ENCODE results near the gene NFKBIL1. TPM values are rescaled to one million over a fixed set of nuclear protein-coding genes. Genes with fewer than 3 reads are reported as not detected.
A peak's percentile ranks its signal among the peaks of the same experiment; 100 is the strongest.

The NFKBIL1 gene
- total and polyA plus RNA-seq, 9 of the 15 experiments (the other 6 are each of a cell fraction or from before 2014, with no cell fraction given): 0.49 to 33.1 (median 7.6) TPM

DNA sequence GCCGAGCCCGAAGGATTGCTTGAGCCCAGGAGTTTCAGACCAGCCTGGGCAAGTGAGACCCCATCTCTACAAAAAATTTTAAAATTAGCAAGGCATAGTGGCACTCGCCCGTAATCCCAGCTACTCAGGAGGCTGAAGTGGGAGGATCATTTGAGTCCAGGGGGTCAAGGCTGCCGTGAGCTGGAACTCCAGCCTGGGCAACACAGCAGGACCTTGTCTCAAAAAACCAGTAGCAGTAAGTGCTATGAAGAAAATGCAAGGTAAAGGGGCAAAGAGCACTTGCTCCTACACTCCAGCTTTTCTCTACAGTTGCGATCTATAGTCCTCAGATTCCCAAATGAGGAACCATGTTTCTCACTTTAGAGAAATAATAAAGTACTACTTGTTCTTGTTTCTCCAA is 3.8 kb upstream of the NFKBIL1 start:
- DNase-seq (ENCODE audit: extremely low read depth in 1 of 4, low spot score in 3 of 4) (no peak), ATAC-seq (no peak), FAIRE-seq (no peak)
- Histone ChIP-seq H3K27me3 (ENCODE audit: control insufficient read depth in 2 of 2, insufficient read depth in 2 of 2, low read length in 2 of 2) (no peaks in the 10 kb centered on the region), H2AFZ (ENCODE audit: low read depth, low read length) (no peak overlapping the region), H3K27ac (ENCODE audit: extremely low read depth, low read depth, low read length) (no peak overlapping the region), H3K9me3 (replicated peaks; ENCODE audit: control insufficient read depth, insufficient read depth, low read depth, low read length) (no peaks in the 10 kb centered on the region), H3K4me2 (ENCODE audit: insufficient read depth, low read length) (no peak overlapping the region), H3K9me1 (ENCODE audit: control insufficient read depth, insufficient read depth, low read length) (peaks cover 15% of the 10 kb centered on the region), H4K20me1 (replicated peaks; ENCODE audit: control insufficient read depth, insufficient read depth, low read length) (peaks cover 24% of the 10 kb centered on the region), H3K79me2 (ENCODE audit: control insufficient read depth, insufficient read depth, low read length) (peaks cover 61% of the 10 kb centered on the region), H3K4me1 (replicated peaks in 1 of 2; ENCODE audit: control insufficient read depth in 2 of 2, insufficient read depth in 2 of 2, low read length in 2 of 2) (peaks cover 16 to 29% of the 10 kb centered on the region in 2 experiments), H3K36me3 (ENCODE audit: control insufficient read depth, insufficient read depth, low read length) (peaks cover 30% of the 10 kb centered on the region), H3K4me3 (no peak overlapping the region), H3K9ac (ENCODE audit: insufficient read depth in 1 of 2, low read depth in 2 of 2, low read length in 2 of 2) (peak overlapping the region in 1 of 2 experiments; percentile 23; a peak in 1 of 4 replicates)
- POLR2A ChIA-PET: interaction anchor here (1.1 to 3.9 kb wide), 7 partner anchors 7 to 55 kb away, joined by 3 to 27 read pairs (median 20); partner anchors contain the start of gene LTB
- 94% methylated on average over 6 of the region's 6 CpGs for WGBS (ENCODE audit: insufficient coverage, low coverage, missing lambda C conversion rate)
- intact Hi-C loops (cut with micrococcal nuclease): loop anchor here (5.0 to 10.0 kb wide), 2 partner anchors 146 to 231 kb away; partner anchors contain the start of gene VWA7
- in situ Hi-C loops (cut with MboI): loop anchor here (25.0 kb wide), 1 partner anchor 1419 kb away; the partner anchor contains the start of genes BRD2 and HLA-DMA
- CTCF ChIA-PET (ENCODE audit: low intra/inter-chr PET ratio): interaction anchor here (0.9 kb wide), 1 partner anchor 55 kb away, joined by 3 read pairs; no protein-coding TSS in a partner anchor
- no TSS peak for BruUV-seq (replicated peaks)
- TF ChIP-seq PHF8 (IDR thresholded peaks at IDR 0.05; ENCODE audit: borderline replicate concordance, low read length) (no peak), ARNT (IDR thresholded peaks at IDR 0.05) (no peak), ASH1L (IDR thresholded peaks at IDR 0.05; ENCODE audit: borderline replicate concordance, low read depth, partially characterized antibody) (no peak), SRSF9 (IDR thresholded peaks at IDR 0.05; ENCODE audit: borderline replicate concordance, low read depth, low read length) (no peak), DACH1 (IDR thresholded peaks at IDR 0.05; ENCODE audit: partially characterized antibody) (no peak)
